Small intestine (tissue), 7 donors: Measurements from ENCODE around the gene SH3RF3. TPM values are rescaled to one million over a fixed set of nuclear protein-coding genes. Genes with fewer than 3 reads are reported as not detected.

Source experiments
- DNase-seq, 2 donors: peaks; one replicate each; pipeline versions ENCODE4 v3.0.0 to v3.0.0-alpha.2; 2013
- FAIRE-seq: peaks from 2 replicates; lab custom pipeline; 2012; peaks lifted over from hg19 to GRCh38; lab: Jason Lieb, UNC
- H3K27ac ChIP-seq, 3 donors: one replicate each; pipeline ENCODE4 v1.5.1; 2013; ENCODE audit warnings: low read length in 2 of 3, mild to moderate bottlenecking in 2 of 3, control low read depth in 1 of 3, inconsistent platforms in 1 of 3, low read depth in 1 of 3, moderate library complexity in 1 of 3
- H3K27me3 ChIP-seq, 3 donors: one replicate each; pipeline ENCODE4 v1.6.1; 2013; ENCODE audit warnings: low read length in 3 of 3, inconsistent platforms in 1 of 3; ENCODE audit not compliant: control insufficient read depth in 3 of 3, insufficient read depth in 3 of 3
- H3K36me3 ChIP-seq, 3 donors: one replicate each; pipeline ENCODE4 v1.6.1; 2013; ENCODE audit warnings: low read length in 3 of 3, inconsistent platforms in 1 of 3, low read depth in 1 of 3, mild to moderate bottlenecking in 1 of 3, moderate library complexity in 1 of 3; ENCODE audit not compliant: control insufficient read depth in 3 of 3, insufficient read depth in 2 of 3
- H3K4me1 ChIP-seq, 3 donors: one replicate each; pipeline ENCODE4 v1.6.1; 2013; ENCODE audit warnings: low read length in 2 of 3, inconsistent platforms in 1 of 3, low read depth in 1 of 3, mild to moderate bottlenecking in 1 of 3, moderate library complexity in 1 of 3; ENCODE audit not compliant: control insufficient read depth in 3 of 3, insufficient read depth in 2 of 3
- H3K4me3 ChIP-seq, 3 donors: one replicate each; pipeline ENCODE4 v1.5.1; 2013; ENCODE audit warnings: low read length in 3 of 3, control low read depth in 1 of 3, inconsistent platforms in 1 of 3, low read depth in 1 of 3, mild to moderate bottlenecking in 1 of 3, moderate library complexity in 1 of 3
- H3K9me3 ChIP-seq, 2 donors: one replicate each; pipeline ENCODE4 v1.6.1; 2013; ENCODE audit warnings: low read depth in 1 of 2, low read length in 1 of 2; ENCODE audit not compliant: control insufficient read depth in 2 of 2, insufficient read depth in 1 of 2
- WGBS, 3 donors: extraction: QIAGEN DNeasy Blood & Tissue Kit; methylation state at CpG; one replicate each; pipeline ENCODE4 v1.1.7; 2013; 5-methylcytosine and 5-hydroxymethylcytosine counted together
- polyA plus RNA-seq, 4 donors: library from polyadenylated mRNA; stranded (reverse) in 3 of 4; unstranded in 1 of 4; fragments of 200-250 nt in 3 of 4; fragments of 120-200 nt in 1 of 4; gene quantifications; one replicate each; pipeline versions ENCODE4 v1.2.1 to v1.2.3, GENCODE V29; 2013
- donor health status: healthy with polysubstance abuse.
- donor health status: control.
- donor health status: control.
- donor health status: Bipolar disorder and iron deficiency.
- donor health status: healthy.

The SH3RF3 gene
- polyA plus RNA-seq, 4 donors: 0.22 to 3.9 (median 1.2) TPM

- H3K4me3 ChIP-seq: no peak overlapping the region
- H3K27me3 ChIP-seq: peaks cover 0 to 38% (median 5%) of the 10 kb centered on the region in 3 donors
- FAIRE-seq: no peak
- H3K27ac ChIP-seq: no peak overlapping the region
- peaks cover 0 to 4% (median 3%) of the 10 kb centered on the region in 3 donors for H3K4me1 ChIP-seq
- H3K36me3 ChIP-seq: no peaks in the 10 kb centered on the region
- 94 to 100% (median 95%) methylated on average over 4 of the region's 4 CpGs for WGBS, 3 donors
- no peak for DNase-seq
- no peaks in the 10 kb centered on the region for H3K9me3 ChIP-seq
Observed at GRCh38 chr2:109123586-109124201, 5.3 kb upstream of the SH3RF3 start.

GRCh38 chr2:109124982-109125592 lies 3.9 kb upstream of the SH3RF3 start:
- peaks cover 0 to 4% (median 3%) of the 10 kb centered on the region in 3 donors for H3K4me1 ChIP-seq
- DNase-seq (no peak), FAIRE-seq (no peak)
- no peak overlapping the region for H3K4me3 ChIP-seq
- 63 to 69% (median 65%) methylated on average over 10 of the region's 10 CpGs for WGBS, 3 donors
- H3K36me3 ChIP-seq: no peaks in the 10 kb centered on the region
- H3K27me3 ChIP-seq: peaks cover 0 to 44% (median 18%) of the 10 kb centered on the region in 3 donors
- no peak overlapping the region for H3K27ac ChIP-seq
- H3K9me3 ChIP-seq: no peaks in the 10 kb centered on the region

- Histone ChIP-seq H3K4me3 (no peak overlapping the region), H3K9me3 (no peaks in the 10 kb centered on the region), H3K27ac (no peak overlapping the region), H3K4me1 (peaks cover 0 to 4% (median 3%) of the 10 kb centered on the region in 3 donors), H3K36me3 (no peaks in the 10 kb centered on the region), H3K27me3 (peaks cover 3 to 49% (median 18%) of the 10 kb centered on the region in 3 donors)
- DNase-seq (no peak), FAIRE-seq (no peak)
- 76 to 81% (median 77%) methylated on average over 12 of the region's 12 CpGs for WGBS, 3 donors
Observed at GRCh38 chr2:109125593-109126500, 3.2 kb upstream of the SH3RF3 start.

- H3K4me3 ChIP-seq: no peak overlapping the region
- DNase-seq (no peak), FAIRE-seq (no peak)
- 79 to 85% (median 83%) methylated on average over 5 of the region's 5 CpGs for WGBS, 3 donors
- H3K36me3 ChIP-seq: no peaks in the 10 kb centered on the region
- no peaks in the 10 kb centered on the region for H3K9me3 ChIP-seq
- H3K4me1 ChIP-seq: peaks cover 0 to 4% (median 3%) of the 10 kb centered on the region in 3 donors
- no peak overlapping the region for H3K27ac ChIP-seq
- H3K27me3 ChIP-seq: peaks cover 3 to 55% (median 18%) of the 10 kb centered on the region in 3 donors
Observed at GRCh38 chr2:109126501-109126860, 2.5 kb upstream of the SH3RF3 start.

- Histone ChIP-seq H3K4me3 (no peak overlapping the region), H3K27me3 (peaks cover 3 to 53% (median 18%) of the 10 kb centered on the region in 3 donors), H3K4me1 (peaks cover 0 to 4% (median 3%) of the 10 kb centered on the region in 3 donors), H3K36me3 (no peaks in the 10 kb centered on the region), H3K27ac (no peak overlapping the region), H3K9me3 (no peaks in the 10 kb centered on the region)
- DNase-seq (no peak), FAIRE-seq (no peak)
- 76 to 80% (median 79%) methylated on average over 10 of the region's 10 CpGs for WGBS, 3 donors
Observed at GRCh38 chr2:109127556-109127955, 1.4 kb upstream of the SH3RF3 start.

- no peak for FAIRE-seq
- H3K9me3 ChIP-seq: no peaks in the 10 kb centered on the region
- peak overlapping the region; percentile 39 to 56 (median 54) for H3K4me3 ChIP-seq
- peaks cover 3 to 49% (median 18%) of the 10 kb centered on the region in 3 donors for H3K27me3 ChIP-seq
- no peaks in the 10 kb centered on the region for H3K36me3 ChIP-seq
- peaks cover 0 to 4% (median 3%) of the 10 kb centered on the region in 3 donors for H3K4me1 ChIP-seq
- 1% methylated on average over 43 to 63 of the region's 63 CpGs for WGBS, 3 donors
- DNase-seq: peak; percentile 26 to 72
- peak overlapping the region in 1 of 3 donors; percentile 88 for H3K27ac ChIP-seq
Observed at GRCh38 chr2:109128048-109128615, 873 bp upstream of the SH3RF3 start.

- H3K4me1 ChIP-seq: peaks cover 0 to 4% (median 3%) of the 10 kb centered on the region in 3 donors
- FAIRE-seq (no peak), DNase-seq (peak in 1 of 2 donors; percentile 56)
- H3K36me3 ChIP-seq: no peaks in the 10 kb centered on the region
- WGBS, 3 donors: 1 to 5% (median 4%) methylated on average over 49 to 70 of the region's 70 CpGs
- H3K9me3 ChIP-seq: no peaks in the 10 kb centered on the region
- H3K27ac ChIP-seq: peak overlapping the region in 1 of 3 donors; percentile 88
- peak overlapping the region in 2 of 3 donors; percentile 54 to 56 for H3K4me3 ChIP-seq
- peaks cover 3 to 57% (median 18%) of the 10 kb centered on the region in 3 donors for H3K27me3 ChIP-seq
Observed at GRCh38 chr2:109129356-109129920, 433 bp downstream of the SH3RF3 start.
